HepG2 (cell line): ENCODE measurements around the gene MTSS2. TPM values are rescaled to one million over a fixed set of nuclear protein-coding genes. Genes with fewer than 3 reads are reported as not detected.

Source experiments
- BHLHE40 ChIP-seq: IDR thresholded peaks from 2 replicates; pipeline ENCODE4 v1.6.1; 2011; ENCODE audit warnings: low read length, improper control_type of control experiment
- CENPT ChIP-seq: sonication (generic); formaldehyde crosslinking; IDR thresholded peaks from 2 replicates; pipeline ENCODE4 v1.8.0; 2022; ENCODE audit warnings: low read depth, mild to moderate bottlenecking, moderate library complexity, missing genetic modification reagents
- FOXK1 ChIP-seq: sonication (generic); formaldehyde crosslinking; IDR thresholded peaks from 2 replicates; pipeline ENCODE4 v1.4.0; 2020; ENCODE audit warnings: low read depth, missing genetic modification reagents, borderline replicate concordance
- HNRNPL ChIP-seq: fragments of 200-400 bp; formaldehyde crosslinking; IDR thresholded peaks from 2 replicates; pipeline ENCODE4 v1.6.1; 2017; ENCODE audit warnings: mild to moderate bottlenecking, low read depth, low read length
- KMT2A ChIP-seq: sonication (generic); formaldehyde crosslinking; IDR thresholded peaks from 2 replicates; pipeline ENCODE4 v1.4.0; 2020; ENCODE audit warnings: missing genetic modification reagents
- POLR2A ChIP-seq, 2 experiments: IDR thresholded peaks; 2 replicates each; pipeline ENCODE4 v1.6.1; 2011; ENCODE audit warnings: low read depth in 2 of 2, low read length in 2 of 2, mild to moderate bottlenecking in 1 of 2, moderate library complexity in 1 of 2; ENCODE audit not compliant: insufficient read depth in 1 of 2
- SRSF1 ChIP-seq: fragments of 200-400 bp; formaldehyde crosslinking; optimal IDR thresholded peaks from 2 replicates; pipeline ENCODE3; 2017; ENCODE audit warnings: mild to moderate bottlenecking, low read depth, low read length, moderate library complexity
- STAG1 ChIP-seq: sonication (generic); formaldehyde crosslinking; IDR thresholded peaks from 2 replicates; pipeline ENCODE4 v1.4.0; 2020; ENCODE audit warnings: missing genetic modification reagents
- TBX2 ChIP-seq: sonication (generic); formaldehyde crosslinking; IDR thresholded peaks from 2 replicates; pipeline ENCODE4 v1.5.0; 2020; ENCODE audit warnings: missing genetic modification reagents, mild to moderate bottlenecking, borderline replicate concordance
- ZNF124 ChIP-seq: sonication (generic); formaldehyde crosslinking; IDR thresholded peaks from 2 replicates; pipeline ENCODE4 v1.4.0; 2020; ENCODE audit warnings: missing genetic modification reagents
- ZNF546 ChIP-seq: sonication (generic); formaldehyde crosslinking; conservative IDR thresholded peaks from 2 replicates; pipeline ENCODE4 v1.8.1; 2023; ENCODE audit warnings: mild to moderate bottlenecking, missing genetic modification reagents
- ZNF879 ChIP-seq: sonication (generic); formaldehyde crosslinking; IDR thresholded peaks from 2 replicates; pipeline ENCODE4 v1.8.1; 2023; ENCODE audit warnings: missing genetic modification reagents
- ZSCAN29 ChIP-seq: sonication (generic); formaldehyde crosslinking; conservative IDR thresholded peaks from 2 replicates; pipeline ENCODE4 v1.4.0; 2020; ENCODE audit warnings: mild to moderate bottlenecking, missing genetic modification reagents
- polyA plus RNA-seq, 8 experiments: library from polyadenylated mRNA; depleted of rRNA in 3 of 8; stranded (reverse) in 7 of 8; unstranded in 1 of 8; fragments of >200 nt; fragmentation: Illumina TruSeq in 4 of 8; extraction: Trizol in 4 of 8; gene quantifications; 2 replicates each; pipeline versions ENCODE4 v1.2.1 to v1.2.3, GENCODE V29; 2011 to 2016; ENCODE audit warnings: low read depth in 4 of 8, missing spikeins in 1 of 8, mixed read lengths in 1 of 8; ENCODE audit not compliant: insufficient read depth in 1 of 8
- total RNA-seq, 5 experiments: library from RNA; depleted of rRNA; stranded (reverse); fragments of >200 nt; fragmentation: Illumina TruSeq; extraction: Trizol; gene quantifications; 2 replicates each; pipeline ENCODE4 v1.2.3, GENCODE V29; 2016; ENCODE audit warnings: low read depth in 1 of 5
- TF ChIP-seq, protein P1 (sequence below): sonication (generic); formaldehyde crosslinking; IDR thresholded peaks from 2 replicates; pipeline ENCODE4 v1.8.0; 2022; ENCODE audit warnings: low read depth, missing genetic modification reagents
- TF ChIP-seq, protein P2 (sequence below): sonication (generic); formaldehyde crosslinking; IDR thresholded peaks from 2 replicates; pipeline ENCODE4 v1.4.0; 2020; ENCODE audit warnings: mild to moderate bottlenecking, missing genetic modification reagents
- TF ChIP-seq, protein P3 (sequence below): sonication (generic); formaldehyde crosslinking; IDR thresholded peaks from 2 replicates; pipeline ENCODE4 v1.9.0; 2021; ENCODE audit warnings: missing genetic modification reagents, borderline replicate concordance

Gene MTSS2
- total and polyA plus RNA-seq, 2 of the 13 experiments (the other 11 are each of a cell fraction or from before 2014, with no cell fraction given): 132 to 242 TPM

DNA sequence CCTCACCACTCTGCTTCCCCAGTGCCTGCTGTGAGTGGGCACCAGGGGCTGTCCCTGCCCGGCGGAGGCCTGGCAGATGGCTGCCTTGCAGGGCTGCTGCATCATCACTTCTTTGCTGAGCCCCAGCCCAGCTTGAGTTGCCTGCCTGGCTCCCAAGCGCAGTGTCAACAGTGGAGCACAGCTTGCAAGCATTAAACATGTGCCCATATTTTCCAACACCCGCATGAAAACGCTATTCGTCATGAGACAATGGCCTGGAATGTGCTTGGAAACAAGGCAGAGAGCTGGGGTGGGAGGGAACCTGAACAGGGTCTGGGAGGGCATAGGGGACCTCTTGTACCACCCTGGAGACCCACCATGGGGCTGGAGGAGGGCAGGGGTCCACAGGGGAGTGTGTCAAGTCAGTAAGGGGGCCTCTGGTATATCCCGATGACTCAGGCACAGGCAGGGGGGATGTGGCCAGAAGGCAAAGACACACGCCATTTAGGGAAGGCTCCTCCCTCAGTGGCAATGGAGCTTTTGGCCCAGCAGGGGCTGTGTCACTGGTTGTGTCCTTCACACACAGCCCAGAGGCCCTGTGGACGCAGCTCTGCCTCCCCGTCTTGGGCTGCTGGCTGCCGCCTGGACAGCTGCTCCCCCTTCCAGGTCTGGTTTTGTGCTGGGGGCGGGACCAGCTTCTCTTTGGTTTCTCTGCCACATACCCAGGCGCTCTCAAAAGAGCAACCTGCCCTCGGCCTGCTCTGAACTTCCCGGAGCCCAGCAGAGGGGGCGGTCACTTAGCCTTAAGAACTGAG, 17.4 kb upstream of the MTSS2 start (continued):
- TF ChIP-seq HNRNPL: 0 out of 2 replicates have a peak, but pooled peaks have one; percentile 31
- TF ChIP-seq KMT2A (CRISPR knock-in tag): no peak
- no peak for TF ChIP-seq FOXK1 (CRISPR knock-in tag)
- TF ChIP-seq ZNF546 (CRISPR knock-in tag): no peak
- TF ChIP-seq TBX2 (CRISPR knock-in tag): peak; percentile 56; the same call in 1 of the 2 replicates
- TF ChIP-seq STAG1: peak; percentile 35
- TF ChIP-seq SRSF1: peak; percentile 78
- TF ChIP-seq, protein P1, sequence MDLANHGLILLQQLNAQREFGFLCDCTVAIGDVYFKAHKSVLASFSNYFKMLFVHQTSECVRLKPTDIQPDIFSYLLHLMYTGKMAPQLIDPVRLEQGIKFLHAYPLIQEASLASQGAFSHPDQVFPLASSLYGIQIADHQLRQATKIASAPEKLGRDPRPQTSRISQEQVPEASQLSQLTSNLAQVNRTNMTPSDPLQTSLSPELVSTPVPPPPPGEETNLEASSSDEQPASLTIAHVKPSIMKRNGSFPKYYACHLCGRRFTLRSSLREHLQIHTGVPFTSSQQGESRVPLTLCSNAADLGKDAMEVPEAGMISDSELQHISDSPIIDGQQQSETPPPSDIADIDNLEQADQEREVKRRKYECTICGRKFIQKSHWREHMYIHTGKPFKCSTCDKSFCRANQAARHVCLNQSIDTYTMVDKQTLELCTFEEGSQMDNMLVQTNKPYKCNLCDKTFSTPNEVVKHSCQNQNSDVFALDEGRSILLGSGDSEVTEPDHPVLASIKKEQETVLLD (CRISPR knock-in tag): no peak
- TF ChIP-seq, protein P2, sequence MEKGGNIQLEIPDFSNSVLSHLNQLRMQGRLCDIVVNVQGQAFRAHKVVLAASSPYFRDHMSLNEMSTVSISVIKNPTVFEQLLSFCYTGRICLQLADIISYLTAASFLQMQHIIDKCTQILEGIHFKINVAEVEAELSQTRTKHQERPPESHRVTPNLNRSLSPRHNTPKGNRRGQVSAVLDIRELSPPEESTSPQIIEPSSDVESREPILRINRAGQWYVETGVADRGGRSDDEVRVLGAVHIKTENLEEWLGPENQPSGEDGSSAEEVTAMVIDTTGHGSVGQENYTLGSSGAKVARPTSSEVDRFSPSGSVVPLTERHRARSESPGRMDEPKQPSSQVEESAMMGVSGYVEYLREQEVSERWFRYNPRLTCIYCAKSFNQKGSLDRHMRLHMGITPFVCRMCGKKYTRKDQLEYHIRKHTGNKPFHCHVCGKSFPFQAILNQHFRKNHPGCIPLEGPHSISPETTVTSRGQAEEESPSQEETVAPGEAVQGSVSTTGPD (CRISPR knock-in tag): no peak
- 0 out of 4 replicates have a peak, but pooled peaks of 1 of the 2 experiments have one; percentile 21 for TF ChIP-seq POLR2A (IDR thresholded peaks at IDR 0.05; ENCODE audit: insufficient read depth in 1 of 2, low read depth in 2 of 2, low read length in 2 of 2)
- 0 out of 2 replicates have a peak, but pooled peaks have one; percentile 17 for TF ChIP-seq BHLHE40
- no peak for TF ChIP-seq CENPT (CRISPR knock-in tag)
- TF ChIP-seq, protein P3, sequence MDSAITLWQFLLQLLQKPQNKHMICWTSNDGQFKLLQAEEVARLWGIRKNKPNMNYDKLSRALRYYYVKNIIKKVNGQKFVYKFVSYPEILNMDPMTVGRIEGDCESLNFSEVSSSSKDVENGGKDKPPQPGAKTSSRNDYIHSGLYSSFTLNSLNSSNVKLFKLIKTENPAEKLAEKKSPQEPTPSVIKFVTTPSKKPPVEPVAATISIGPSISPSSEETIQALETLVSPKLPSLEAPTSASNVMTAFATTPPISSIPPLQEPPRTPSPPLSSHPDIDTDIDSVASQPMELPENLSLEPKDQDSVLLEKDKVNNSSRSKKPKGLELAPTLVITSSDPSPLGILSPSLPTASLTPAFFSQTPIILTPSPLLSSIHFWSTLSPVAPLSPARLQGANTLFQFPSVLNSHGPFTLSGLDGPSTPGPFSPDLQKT (CRISPR knock-in tag): no peak
- TF ChIP-seq ZNF124: no peak
- no peak for TF ChIP-seq ZSCAN29
- TF ChIP-seq ZNF879 (CRISPR knock-in tag): no peak
